HT1080 (cell line): ENCODE measurements around the gene FBXO47. TPM values are rescaled to one million over a fixed set of nuclear protein-coding genes. Genes with fewer than 3 reads are reported as not detected.

Experiments used
- DNase-seq: peaks from one replicate; pipeline ENCODE4 v3.0.0-alpha.2; 2015; ENCODE audit warnings: low read depth
- total RNA-seq: library from RNA; depleted of rRNA; stranded (reverse); fragments of >200 nt; shearing (Covaris generic); gene quantifications from 2 replicates; pipeline ENCODE4 v1.2.3, GENCODE V29; 2014

FBXO47 gene
- total RNA-seq, 1 experiment from 2014 or later: not detected

- DNase-seq: no peak
Observed at GRCh38 chr17:38905375-38905774, 61.8 kb downstream of the FBXO47 start.

GRCh38 chr17:38904892-38905291 lies 62.3 kb downstream of the FBXO47 start:
- DNase-seq: no peak

GRCh38 chr17:38903404-38903803 lies 63.8 kb downstream of the FBXO47 start:
- no peak for DNase-seq

GRCh38 chr17:38900978-38901656 lies 66.1 kb downstream of the FBXO47 start:
- peak; percentile 99 for DNase-seq

- no peak for DNase-seq
Observed at GRCh38 chr17:38899421-38899820, 67.8 kb downstream of the FBXO47 start.

- DNase-seq: peak; percentile 79
Observed at GRCh38 chr17:38898812-38899348, 68.3 kb downstream of the FBXO47 start.

- DNase-seq: no peak
Observed at GRCh38 chr17:38898291-38898679, 68.9 kb downstream of the FBXO47 start.

- DNase-seq: no peak
Observed at GRCh38 chr17:38897671-38898290, 69.4 kb downstream of the FBXO47 start.

GRCh38 chr17:38897176-38897575 lies 70.0 kb downstream of the FBXO47 start:
- no peak for DNase-seq

GRCh38 chr17:38896346-38896954 lies 70.8 kb downstream of the FBXO47 start:
- DNase-seq: no peak

- no peak for DNase-seq
Observed at GRCh38 chr17:38894276-38894675, 72.9 kb downstream of the FBXO47 start.

GRCh38 chr17:38893607-38894006 lies 73.6 kb downstream of the FBXO47 start:
- DNase-seq: no peak

GRCh38 chr17:38893113-38893512 lies 74.1 kb downstream of the FBXO47 start:
- DNase-seq: no peak

GRCh38 chr17:38892620-38893019 lies 74.6 kb downstream of the FBXO47 start:
- DNase-seq: no peak

- no peak for DNase-seq
Observed at GRCh38 chr17:38892083-38892482, 75.1 kb downstream of the FBXO47 start.

GRCh38 chr17:38891441-38891840 lies 75.8 kb downstream of the FBXO47 start:
- DNase-seq: no peak

GRCh38 chr17:38890410-38890746 lies 76.8 kb downstream of the FBXO47 start:
- DNase-seq: no peak

- DNase-seq: no peak
Observed at GRCh38 chr17:38889745-38890409, 77.3 kb downstream of the FBXO47 start.

GRCh38 chr17:38888842-38889241 lies 78.4 kb downstream of the FBXO47 start:
- no peak for DNase-seq

- no peak for DNase-seq
Observed at GRCh38 chr17:38886643-38887010, 80.6 kb downstream of the FBXO47 start.
